GM19351 (cell line): ENCODE data around the gene PTPDC1.

Source experiments
- ATAC-seq: cut with Tn5 transposase; IDR thresholded peaks from one replicate; pipeline ENCODE4 v1.9.1; 2021; ENCODE audit warnings: mild to moderate bottlenecking, moderate library complexity; ENCODE audit not compliant: unreplicated experiment

PTPDC1 gene

GRCh38 chr9:94140791-94141790, 56.8 kb downstream of the PTPDC1 start:
- ATAC-seq = no peak

GRCh38 chr9:94142353-94142752, 58.1 kb downstream of the PTPDC1 start:
- no peak for ATAC-seq

DNA sequence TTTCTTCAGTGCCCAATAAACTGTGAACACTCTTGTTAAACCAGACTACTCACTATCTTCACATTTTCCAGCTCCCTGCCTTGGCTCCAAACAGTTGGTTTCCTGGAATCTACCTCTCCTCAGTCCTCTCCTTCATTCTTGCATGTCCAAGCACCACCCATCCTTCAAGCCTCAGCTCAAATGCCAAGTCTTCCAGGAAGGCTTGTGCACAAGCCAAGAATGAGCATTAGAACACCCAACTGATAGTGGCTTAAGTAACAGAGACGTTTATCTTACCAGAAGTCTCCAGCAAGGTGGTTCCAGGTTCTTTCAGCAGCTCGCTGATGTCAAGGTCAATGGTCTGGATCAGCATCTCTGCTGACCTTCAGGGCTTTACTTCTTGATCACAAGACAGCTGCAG, 60.1 kb downstream of the PTPDC1 start:
- no peak for ATAC-seq

DNA sequence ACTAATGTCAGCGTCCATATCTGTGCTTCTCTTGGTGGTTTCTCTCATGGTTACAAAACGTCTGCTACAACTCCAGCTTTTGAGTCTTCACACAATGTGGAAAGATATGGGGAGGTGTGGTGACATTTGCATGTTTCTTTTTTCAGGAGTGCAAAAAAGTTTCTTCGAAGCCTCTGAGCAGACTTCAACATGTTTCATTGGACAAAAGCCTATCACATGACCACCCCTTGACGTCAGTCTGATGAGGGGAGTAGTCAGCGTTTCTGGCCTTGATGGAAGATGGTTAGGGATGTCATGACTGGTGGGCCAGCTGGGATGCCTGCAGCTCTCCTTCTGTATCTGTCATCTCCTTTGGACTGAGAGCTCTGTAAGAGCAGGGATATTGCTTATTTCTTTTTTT, 61.4 kb downstream of the PTPDC1 start:
- ATAC-seq = no peak

- ATAC-seq = no peak
These were observed 63.5 kb downstream of the PTPDC1 start for GRCh38 chr9:94147776-94148175.

DNA sequence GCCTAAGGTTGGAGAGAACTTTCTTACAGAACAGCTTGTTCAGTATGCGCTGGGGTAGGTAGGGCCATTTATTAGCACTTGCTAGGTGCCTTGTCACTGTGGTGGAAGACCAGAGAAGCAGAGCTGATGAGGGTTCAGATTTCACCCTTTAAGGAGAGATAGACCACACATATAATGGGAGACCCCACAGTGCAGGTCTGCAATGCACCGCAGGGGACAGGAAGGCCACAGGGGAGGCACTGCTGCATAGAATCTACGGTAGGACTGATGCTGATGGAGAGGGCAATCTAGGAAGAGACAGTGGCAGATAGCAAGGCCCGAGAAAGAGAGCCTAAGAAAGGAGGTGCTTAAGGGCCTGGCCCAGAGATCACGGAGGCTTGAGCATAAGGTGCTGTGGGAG, 64.2 kb downstream of the PTPDC1 start:
- ATAC-seq = no peak

GRCh38 chr9:94149696-94150095, 65.4 kb downstream of the PTPDC1 start:
- ATAC-seq = no peak

- no peak for ATAC-seq
These were observed 66.1 kb downstream of the PTPDC1 start for GRCh38 chr9:94150279-94150828.

DNA sequence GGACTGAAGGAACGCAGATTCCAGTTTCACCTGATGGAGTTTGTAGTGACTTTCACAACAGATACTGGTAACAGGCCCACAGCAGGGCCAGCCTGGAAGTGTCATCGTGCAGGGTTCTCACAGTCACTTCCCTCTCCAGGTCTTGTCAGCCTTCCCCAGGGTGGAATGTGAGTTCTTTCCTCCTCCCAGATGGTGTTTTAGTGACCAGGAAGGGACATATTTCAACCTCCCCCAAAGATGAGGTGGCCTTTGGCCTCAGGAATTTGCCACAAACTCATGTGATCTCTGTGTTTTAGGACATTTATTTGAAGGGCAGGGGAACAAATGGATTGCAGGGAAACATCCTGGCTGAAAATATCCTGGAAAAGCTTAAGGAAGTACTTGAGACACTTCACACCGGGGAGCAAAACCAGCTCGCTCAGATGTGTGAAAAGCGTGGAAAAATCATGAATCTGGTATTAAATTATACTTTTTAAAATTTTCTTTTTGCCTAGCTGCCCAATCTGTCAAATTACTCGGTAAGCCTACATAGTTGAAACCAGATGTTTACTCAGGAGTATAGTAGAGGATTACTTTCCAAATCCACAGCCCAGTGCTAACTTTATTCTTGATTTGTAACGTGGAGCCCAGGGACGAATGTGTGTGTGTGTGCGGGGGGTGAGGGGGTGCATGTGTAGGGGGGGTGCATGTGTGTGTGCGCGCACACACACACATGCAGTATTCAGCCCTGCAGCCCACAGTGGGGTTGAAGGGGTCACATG, 66.8 kb downstream of the PTPDC1 start:
- ATAC-seq = no peak

GRCh38 chr9:94153905-94154304, 69.6 kb downstream of the PTPDC1 start:
- ATAC-seq = no peak

DNA sequence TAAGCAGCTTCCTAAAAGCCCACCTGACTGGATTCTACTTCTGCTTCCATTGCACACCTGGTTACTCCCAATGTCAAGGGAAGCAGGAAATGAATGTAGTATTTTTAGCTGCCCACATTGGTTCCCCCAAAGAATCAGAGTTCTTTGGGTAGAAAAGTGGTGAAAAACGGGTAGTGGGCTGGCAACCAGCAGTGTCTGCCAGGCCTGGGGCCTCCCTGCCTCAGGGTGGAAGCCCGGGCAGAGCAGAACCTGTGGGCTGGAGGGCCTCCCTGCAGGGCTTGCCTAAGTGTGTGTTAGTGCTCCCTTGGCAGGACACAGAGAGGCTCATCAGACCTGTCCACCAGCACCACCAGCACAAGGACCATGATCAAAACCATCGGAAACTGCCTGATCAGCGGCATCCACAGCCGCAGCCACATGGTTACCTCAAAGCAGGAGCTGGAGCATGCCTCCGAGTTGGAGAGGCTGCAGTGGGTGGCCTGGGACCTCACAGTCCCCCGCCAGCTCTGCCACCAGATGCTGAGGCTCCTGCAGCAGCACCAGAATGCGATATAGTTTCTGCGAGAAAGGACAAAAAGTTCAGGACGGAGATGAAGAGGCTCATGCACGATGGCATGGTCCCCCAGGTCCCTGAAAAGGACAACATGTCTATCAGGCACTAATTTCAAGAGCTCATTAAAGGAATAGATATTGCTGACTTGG, 72.2 kb downstream of the PTPDC1 start:
- no peak for ATAC-seq

DNA sequence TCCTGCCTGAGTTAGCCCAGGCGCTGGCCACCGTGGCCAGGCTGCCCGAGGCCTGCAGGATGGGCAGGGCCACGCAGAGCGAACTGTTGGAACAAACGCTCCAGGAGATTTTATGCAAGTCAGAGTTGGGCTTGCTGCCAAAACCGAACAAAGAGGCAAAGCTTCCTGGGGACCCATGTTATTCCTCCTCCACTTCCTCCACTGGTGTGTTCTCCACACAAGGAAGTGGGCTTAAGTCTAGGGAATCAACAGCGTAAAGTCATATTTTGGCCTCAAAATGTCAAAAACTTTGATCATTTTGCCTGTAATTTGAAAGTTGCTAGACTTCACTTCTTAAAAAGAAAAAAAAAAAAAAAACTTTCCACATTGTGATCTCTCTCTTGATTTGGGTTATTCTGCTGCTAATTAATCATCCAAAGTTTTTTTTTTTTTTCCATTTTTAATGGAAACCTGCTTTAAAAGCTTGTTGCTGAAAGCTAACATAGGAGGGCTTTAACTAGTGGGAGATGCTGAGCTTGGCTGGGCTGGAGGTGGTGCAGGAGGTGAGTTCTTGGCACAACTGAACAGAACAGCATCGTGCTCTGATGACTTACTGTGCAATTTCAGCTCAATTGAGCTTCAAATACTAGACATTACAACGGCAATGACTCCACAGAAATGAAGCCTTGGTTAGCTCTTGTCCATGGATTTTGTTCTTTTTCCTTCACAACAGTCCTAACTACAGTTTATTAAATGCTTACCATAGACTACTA, 73.0 kb downstream of the PTPDC1 start:
- ATAC-seq = no peak
